HUES6 (cell line): ENCODE results near the gene ZNF846.

Experiments
- H3K27ac ChIP-seq: 2 replicates; pipeline ENCODE4 v1.7.0; 2013; ENCODE audit warnings: low read depth, mild to moderate bottlenecking, low read length, inconsistent platforms
- H3K27me3 ChIP-seq: 2 replicates; pipeline ENCODE4 v1.6.1; 2013; ENCODE audit warnings: low read length; ENCODE audit not compliant: control insufficient read depth, insufficient read depth
- H3K36me3 ChIP-seq: 2 replicates; pipeline ENCODE4 v1.6.1; 2013; ENCODE audit warnings: low read length; ENCODE audit not compliant: control insufficient read depth, insufficient read depth
- H3K4me1 ChIP-seq: 2 replicates; pipeline ENCODE4 v1.6.1; 2013; ENCODE audit warnings: low read length; ENCODE audit not compliant: control insufficient read depth, insufficient read depth
- H3K4me3 ChIP-seq: 2 replicates; pipeline ENCODE4 v1.5.1; 2013; ENCODE audit warnings: low read depth, low read length
- H3K9ac ChIP-seq: one replicate; pipeline ENCODE4 v1.6.1; 2013; ENCODE audit warnings: mild to moderate bottlenecking, low read length
- H3K9me3 ChIP-seq: 2 replicates; pipeline ENCODE4 v1.6.1; 2013; ENCODE audit warnings: low read depth, low read length; ENCODE audit not compliant: control insufficient read depth, insufficient read depth

ZNF846 gene

GRCh38 chr19:9768175-9769112 lies at the start of gene ZNF846:
ZNF846 (minus strand) TSS chr19:9768738; CDS start chr19:9764950, 3,788 bp downstream.
- H3K36me3 ChIP-seq = peaks cover 4% of the 10 kb centered on the region
- H3K9me3 ChIP-seq = peaks cover 15% of the 10 kb centered on the region
- peak within 1 kb of the TSS; percentile 72; the same call in 1 of the 2 replicates for H3K27ac ChIP-seq
- no peaks in the 10 kb centered on the region for H3K4me1 ChIP-seq
- H3K27me3 ChIP-seq = no peaks in the 10 kb centered on the region
- peak within 1 kb of the TSS; percentile 81 for H3K9ac ChIP-seq
- peak within 1 kb of the TSS; percentile 88 for H3K4me3 ChIP-seq

GRCh38 chr19:9818175-9818733 lies 49.7 kb upstream of the ZNF846 start:
- peak overlapping the region; percentile 83 for H3K27ac ChIP-seq
- H3K4me3 ChIP-seq = peak overlapping the region; percentile 91
- H3K27me3 ChIP-seq = no peaks in the 10 kb centered on the region
- peaks cover 5% of the 10 kb centered on the region for H3K36me3 ChIP-seq
- peaks cover 5% of the 10 kb centered on the region for H3K4me1 ChIP-seq
- peaks cover 6% of the 10 kb centered on the region for H3K9me3 ChIP-seq
- H3K9ac ChIP-seq = peak overlapping the region; percentile 88

- Histone ChIP-seq H3K4me1 (no peaks in the 10 kb centered on the region), H3K27me3 (no peaks in the 10 kb centered on the region), H3K36me3 (peaks cover 42% of the 10 kb centered on the region), H3K4me3 (no peak overlapping the region), H3K9me3 (peaks cover 6% of the 10 kb centered on the region), H3K9ac (no peak overlapping the region), H3K27ac (no peak overlapping the region)
Measured at GRCh38 chr19:9811139-9811538, 42.6 kb upstream of the ZNF846 start.

- Histone ChIP-seq H3K9me3 (no peaks in the 10 kb centered on the region), H3K36me3 (peaks cover 46% of the 10 kb centered on the region), H3K27me3 (no peaks in the 10 kb centered on the region), H3K9ac (no peak overlapping the region), H3K27ac (no peak overlapping the region), H3K4me3 (no peak overlapping the region), H3K4me1 (no peaks in the 10 kb centered on the region)
Measured at GRCh38 chr19:9808855-9809824, 40.6 kb upstream of the ZNF846 start.

GRCh38 chr19:9806803-9807202 lies 38.3 kb upstream of the ZNF846 start:
- peaks cover 44% of the 10 kb centered on the region for H3K36me3 ChIP-seq
- H3K27ac ChIP-seq = no peak overlapping the region
- no peaks in the 10 kb centered on the region for H3K27me3 ChIP-seq
- H3K4me3 ChIP-seq = no peak overlapping the region
- H3K9ac ChIP-seq = no peak overlapping the region
- H3K4me1 ChIP-seq = no peaks in the 10 kb centered on the region
- no peaks in the 10 kb centered on the region for H3K9me3 ChIP-seq

GRCh38 chr19:9801976-9802375 lies 33.4 kb upstream of the ZNF846 start:
- H3K9ac ChIP-seq = no peak overlapping the region
- no peak overlapping the region for H3K4me3 ChIP-seq
- H3K27me3 ChIP-seq = no peaks in the 10 kb centered on the region
- H3K36me3 ChIP-seq = peaks cover 8% of the 10 kb centered on the region; the same call in 1 of the 2 replicates
- no peaks in the 10 kb centered on the region for H3K9me3 ChIP-seq
- H3K27ac ChIP-seq = no peak overlapping the region
- H3K4me1 ChIP-seq = no peaks in the 10 kb centered on the region

GRCh38 chr19:9799162-9799561 lies 30.6 kb upstream of the ZNF846 start:
- no peak overlapping the region for H3K4me3 ChIP-seq
- no peaks in the 10 kb centered on the region for H3K4me1 ChIP-seq
- H3K27me3 ChIP-seq = no peaks in the 10 kb centered on the region
- H3K27ac ChIP-seq = no peak overlapping the region
- H3K9me3 ChIP-seq = no peaks in the 10 kb centered on the region
- H3K9ac ChIP-seq = no peak overlapping the region
- H3K36me3 ChIP-seq = no peaks in the 10 kb centered on the region

- no peaks in the 10 kb centered on the region for H3K27me3 ChIP-seq
- H3K4me3 ChIP-seq = no peak overlapping the region
- no peaks in the 10 kb centered on the region for H3K9me3 ChIP-seq
- H3K27ac ChIP-seq = no peak overlapping the region
- H3K36me3 ChIP-seq = no peaks in the 10 kb centered on the region
- H3K9ac ChIP-seq = no peak overlapping the region
- H3K4me1 ChIP-seq = peaks cover 5% of the 10 kb centered on the region; the same call in 1 of the 2 replicates
Measured at GRCh38 chr19:9797871-9798270, 29.3 kb upstream of the ZNF846 start.

- H3K9me3 ChIP-seq = no peaks in the 10 kb centered on the region
- H3K4me3 ChIP-seq = no peak overlapping the region
- H3K4me1 ChIP-seq = peaks cover 5% of the 10 kb centered on the region; the same call in 1 of the 2 replicates
- H3K36me3 ChIP-seq = no peaks in the 10 kb centered on the region
- no peak overlapping the region for H3K27ac ChIP-seq
- no peak overlapping the region for H3K9ac ChIP-seq
- no peaks in the 10 kb centered on the region for H3K27me3 ChIP-seq
Measured at GRCh38 chr19:9796113-9796773, 27.7 kb upstream of the ZNF846 start.

- H3K27me3 ChIP-seq = no peaks in the 10 kb centered on the region
- H3K9ac ChIP-seq = peak overlapping the region; percentile 73
- peaks cover 18% of the 10 kb centered on the region for H3K4me1 ChIP-seq
- no peaks in the 10 kb centered on the region for H3K36me3 ChIP-seq
- peak overlapping the region; percentile 42; the same call in 1 of the 2 replicates for H3K27ac ChIP-seq
- no peaks in the 10 kb centered on the region for H3K9me3 ChIP-seq
- peak overlapping the region; percentile 66 for H3K4me3 ChIP-seq
Measured at GRCh38 chr19:9793071-9793591, 24.6 kb upstream of the ZNF846 start.
